ENCODE data around the gene MTERF4. TPM values are rescaled to one million over a fixed set of nuclear protein-coding genes. Genes with fewer than 3 reads are reported as not detected.
A peak's percentile ranks its signal among the peaks of the same experiment; 100 is the strongest.

Gene MTERF4
- polyA plus RNA-seq, 4 donors, result 49.5 to 83.9 (median 76.7) TPM

- no peak for DNase-seq (ENCODE audit: low read depth in 4 of 4, low spot score in 2 of 4)
These were observed 49.3 kb downstream of the MTERF4 start for GRCh38 chr2:241052677-241053360.

- no peak for DNase-seq (ENCODE audit: low read depth in 4 of 4, low spot score in 2 of 4)
These were observed 50.3 kb downstream of the MTERF4 start for GRCh38 chr2:241051578-241052487.

GRCh38 chr2:241050624-241051577 lies 51.2 kb downstream of the MTERF4 start:
- no peak for DNase-seq (ENCODE audit: low read depth in 4 of 4, low spot score in 2 of 4)

GRCh38 chr2:241049739-241050623 lies 52.1 kb downstream of the MTERF4 start:
- DNase-seq (ENCODE audit: low read depth in 4 of 4, low spot score in 2 of 4), result peak in 1 of 4 donors; percentile 28

GRCh38 chr2:241048949-241049343 lies 53.1 kb downstream of the MTERF4 start:
- no peak for DNase-seq (ENCODE audit: low read depth in 4 of 4, low spot score in 2 of 4)

- DNase-seq (ENCODE audit: low read depth in 4 of 4, low spot score in 2 of 4), result no peak
These were observed 53.7 kb downstream of the MTERF4 start for GRCh38 chr2:241048149-241048948.

GRCh38 chr2:241047253-241048010 lies 54.7 kb downstream of the MTERF4 start:
- no peak for DNase-seq (ENCODE audit: low read depth in 4 of 4, low spot score in 2 of 4)

Other genes with a start within 250 kb of the MTERF4 start
- 1 to 10 TPM in 1 of 4 donors, under 1 TPM in 2, not detected in 1; 0.08 to 1.7 (median 0.08) TPM for gene AGXT, start 233.5 kb downstream of the MTERF4 start, polyA plus RNA-seq (ENCODE audit: insufficient read length in 4 of 4)
- gene MAB21L4, start 206.1 kb downstream of the MTERF4 start, polyA plus RNA-seq (ENCODE audit: insufficient read length in 4 of 4), result 1 to 10 TPM; 1.3 to 4.3 (median 1.7) TPM
- gene CROCC2, start 196.0 kb downstream of the MTERF4 start, polyA plus RNA-seq (ENCODE audit: insufficient read length in 4 of 4), result under 1 TPM; 0.03 to 0.11 (median 0.08) TPM
- gene SNED1, start 103.7 kb downstream of the MTERF4 start, polyA plus RNA-seq (ENCODE audit: insufficient read length in 4 of 4), result 10 to 100 TPM in 2 of 4 donors, 1 to 10 TPM in 2; 7.4 to 14.0 (median 9.4) TPM
- 10 to 100 TPM; 10.3 to 26.7 (median 17.3) TPM for gene PASK, start 47.2 kb upstream of the MTERF4 start, polyA plus RNA-seq (ENCODE audit: insufficient read length in 4 of 4)
- 10 to 100 TPM; 80.2 to 90.8 (median 80.6) TPM for gene PPP1R7, start 48.2 kb upstream of the MTERF4 start, polyA plus RNA-seq (ENCODE audit: insufficient read length in 4 of 4)
- 1 to 10 TPM; 1.3 to 3.4 (median 1.9) TPM for gene ANO7, start 86.4 kb upstream of the MTERF4 start, polyA plus RNA-seq (ENCODE audit: insufficient read length in 4 of 4)
- gene HDLBP, start 213.4 kb upstream of the MTERF4 start, polyA plus RNA-seq (ENCODE audit: insufficient read length in 4 of 4), result 100 to 1,000 TPM; 338 to 397 (median 387) TPM
- 100 to 1,000 TPM; 538 to 630 (median 566) TPM for gene SEPTIN2, start 213.6 kb upstream of the MTERF4 start, polyA plus RNA-seq (ENCODE audit: insufficient read length in 4 of 4)